Measurements from ENCODE around the gene PUS1.

The PUS1 gene

DNA sequence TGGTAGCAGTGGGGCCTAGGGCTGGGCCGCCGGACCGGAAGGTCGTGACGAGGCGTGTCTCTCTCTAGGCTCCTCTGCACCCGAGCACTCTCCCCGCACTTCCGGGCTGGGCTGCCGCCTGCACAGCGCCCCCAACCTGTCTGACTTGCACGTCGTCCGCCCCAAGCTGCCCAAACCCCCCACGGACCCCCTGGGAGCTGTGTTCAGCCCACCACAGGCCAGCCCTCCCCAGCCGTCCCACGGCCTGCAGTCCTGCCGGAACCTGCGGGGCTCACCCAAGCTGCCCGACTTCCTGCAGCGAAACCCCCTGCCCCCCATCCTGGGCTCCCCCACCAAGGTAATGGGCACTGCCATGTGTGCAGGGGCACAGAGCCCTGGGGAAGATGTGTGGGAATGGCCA lies 13.3 kb upstream of the PUS1 start:
- DNase-seq (ENCODE audit: low read depth): no peak

DNA sequence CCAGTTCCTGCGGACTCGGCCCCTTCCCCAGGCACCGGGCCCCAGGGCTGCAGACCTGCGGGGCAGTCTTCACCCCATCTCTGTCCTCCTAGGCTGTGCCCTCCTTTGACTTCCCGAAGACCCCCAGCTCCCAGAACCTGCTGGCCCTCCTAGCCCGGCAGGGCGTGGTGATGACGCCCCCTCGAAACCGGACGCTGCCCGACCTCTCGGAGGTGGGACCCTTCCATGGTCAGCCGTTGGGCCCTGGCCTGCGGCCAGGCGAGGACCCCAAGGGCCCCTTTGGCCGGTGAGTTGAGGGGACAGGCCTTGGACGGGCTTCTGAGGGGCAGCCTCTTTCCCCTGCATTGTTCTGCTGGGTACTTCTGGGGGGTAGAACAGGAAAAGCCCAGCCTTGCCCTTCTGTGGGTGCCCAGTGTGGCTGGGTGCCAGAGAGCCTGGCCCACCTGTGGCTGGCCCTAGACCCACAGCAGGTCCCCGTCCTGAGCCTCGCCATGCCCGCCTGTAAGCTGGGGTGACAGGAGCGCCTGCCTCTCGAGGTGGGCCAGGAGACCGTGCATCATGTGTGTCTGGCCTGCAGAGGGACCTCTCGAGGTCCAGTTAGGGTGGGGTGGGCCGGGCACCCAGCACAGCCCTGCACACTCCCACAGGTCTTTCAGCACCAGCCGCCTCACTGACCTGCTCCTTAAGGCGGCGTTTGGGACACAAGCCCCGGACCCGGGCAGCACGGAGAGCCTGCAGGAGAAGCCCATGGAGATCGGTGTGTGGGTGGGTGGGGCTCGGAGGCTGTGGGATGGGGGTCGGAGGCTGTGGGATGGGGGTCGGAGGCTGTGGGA lies 12.6 kb upstream of the PUS1 start:
- no peak for DNase-seq (ENCODE audit: low read depth)

DNA sequence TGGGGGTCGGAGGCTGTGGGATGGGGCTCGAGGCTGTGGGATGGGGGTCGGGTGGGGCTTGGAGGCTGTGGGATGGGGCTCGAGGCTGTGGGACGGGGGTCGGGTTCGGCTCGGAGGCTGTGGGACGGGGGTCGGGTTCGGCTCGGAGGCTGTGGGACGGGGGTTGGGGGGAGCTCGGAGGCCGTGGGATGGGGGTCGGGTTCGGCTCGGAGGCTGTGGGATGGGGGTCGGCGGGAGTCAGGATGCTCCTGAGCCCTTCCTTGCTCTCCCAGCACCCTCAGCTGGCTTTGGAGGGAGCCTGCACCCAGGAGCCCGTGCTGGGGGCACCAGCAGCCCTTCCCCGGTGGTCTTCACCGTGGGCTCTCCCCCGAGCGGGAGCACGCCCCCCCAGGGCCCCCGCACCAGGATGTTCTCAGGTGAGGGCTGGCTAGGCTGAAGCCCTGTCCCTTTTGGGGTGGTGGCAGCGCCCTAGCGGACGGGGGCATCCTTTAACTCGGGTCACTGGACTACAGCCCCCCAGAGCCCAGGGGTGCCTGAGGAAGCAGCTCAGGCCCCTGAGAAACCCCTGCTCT lies 11.9 kb upstream of the PUS1 start:
- no peak for DNase-seq (ENCODE audit: low read depth)

DNA sequence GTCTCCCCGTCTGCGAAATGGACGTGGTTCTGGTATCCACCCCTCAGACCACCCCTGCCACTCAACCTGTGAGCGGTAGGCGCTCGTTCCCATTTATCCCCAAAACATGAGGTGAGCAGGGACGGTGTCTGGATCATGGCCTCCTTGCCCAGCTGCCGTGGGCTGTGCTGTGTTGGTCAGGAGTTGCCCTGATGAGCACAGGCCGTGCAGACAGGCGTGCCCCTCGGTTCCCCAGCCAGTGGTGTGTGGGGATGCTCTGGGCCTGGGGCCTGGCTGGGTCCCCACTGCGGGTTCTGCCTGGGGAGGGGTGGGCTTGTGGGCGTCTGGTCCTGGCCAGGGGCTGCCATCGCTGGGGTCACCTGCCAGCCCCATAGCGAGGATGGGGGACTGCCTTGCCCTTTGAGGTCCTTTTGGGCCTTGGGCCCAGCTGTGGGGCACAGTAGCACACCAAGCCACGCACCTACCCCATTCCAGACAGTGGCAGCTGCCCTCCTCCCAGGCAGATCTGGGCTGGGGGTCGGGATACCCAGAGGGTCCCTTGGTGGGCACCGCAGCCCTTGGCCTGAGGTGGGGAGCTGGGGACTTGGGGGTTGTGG lies 11.3 kb upstream of the PUS1 start:
- no peak for DNase-seq (ENCODE audit: low read depth)

DNA sequence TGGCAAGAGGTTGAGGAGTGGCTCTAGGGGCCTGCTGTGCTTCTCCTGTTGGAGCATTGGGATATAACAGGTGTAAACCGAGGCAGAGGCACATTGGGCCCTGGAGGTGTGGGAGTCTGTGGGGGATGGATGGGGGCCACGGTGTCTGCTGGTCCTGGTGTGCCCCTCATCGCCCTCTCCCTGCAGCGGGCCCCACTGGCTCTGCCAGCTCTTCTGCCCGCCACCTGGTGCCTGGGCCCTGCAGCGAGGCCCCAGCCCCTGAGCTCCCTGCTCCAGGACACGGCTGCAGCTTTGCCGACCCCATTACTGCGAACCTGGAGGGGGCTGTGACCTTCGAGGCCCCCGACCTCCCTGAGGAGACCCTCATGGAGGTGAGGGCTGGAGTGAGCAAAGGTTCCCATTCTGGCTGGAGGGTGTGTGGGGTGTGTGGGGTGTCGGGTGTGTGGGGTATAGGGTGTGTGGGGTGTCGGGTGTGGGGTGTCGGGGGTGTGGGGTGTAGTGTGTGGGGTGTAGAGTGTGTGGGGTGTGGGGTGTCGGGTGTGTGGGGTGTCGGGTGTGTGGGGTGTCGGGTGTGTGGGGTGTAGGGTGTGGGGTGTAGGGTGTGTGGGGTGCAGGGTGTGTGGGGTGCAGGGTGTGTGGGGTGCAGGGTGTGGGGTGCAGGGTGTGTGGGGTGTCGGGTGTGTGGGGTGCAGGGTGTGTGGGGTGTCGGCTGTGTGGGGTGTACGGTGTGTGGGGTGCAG lies 10.6 kb upstream of the PUS1 start:
- no peak for DNase-seq (ENCODE audit: low read depth)

GRCh38 chr12:131919051-131919347 lies 10.1 kb upstream of the PUS1 start:
- DNase-seq (ENCODE audit: low read depth): no peak

- no peak for DNase-seq (ENCODE audit: low read depth)
Observed at GRCh38 chr12:131919366-131920156, 9.5 kb upstream of the PUS1 start.

DNA sequence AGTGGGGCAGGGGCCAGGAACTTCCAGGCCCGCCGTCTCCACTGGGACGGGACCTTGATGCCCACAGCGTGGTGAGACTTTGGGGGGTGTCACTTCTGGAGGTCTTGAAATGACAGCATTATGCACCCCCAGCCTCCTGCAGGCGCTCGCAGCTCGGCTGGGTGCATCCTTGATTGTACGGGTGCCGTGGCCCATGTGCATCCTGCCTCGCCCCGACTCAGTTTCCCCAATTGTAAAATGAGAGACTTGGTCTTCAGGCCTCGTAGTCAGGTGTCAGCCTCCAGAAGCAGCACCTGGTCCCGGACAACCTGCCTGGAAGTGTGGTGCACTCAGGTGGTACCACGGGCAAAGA lies 8.9 kb upstream of the PUS1 start:
- no peak for DNase-seq (ENCODE audit: low read depth)

DNA sequence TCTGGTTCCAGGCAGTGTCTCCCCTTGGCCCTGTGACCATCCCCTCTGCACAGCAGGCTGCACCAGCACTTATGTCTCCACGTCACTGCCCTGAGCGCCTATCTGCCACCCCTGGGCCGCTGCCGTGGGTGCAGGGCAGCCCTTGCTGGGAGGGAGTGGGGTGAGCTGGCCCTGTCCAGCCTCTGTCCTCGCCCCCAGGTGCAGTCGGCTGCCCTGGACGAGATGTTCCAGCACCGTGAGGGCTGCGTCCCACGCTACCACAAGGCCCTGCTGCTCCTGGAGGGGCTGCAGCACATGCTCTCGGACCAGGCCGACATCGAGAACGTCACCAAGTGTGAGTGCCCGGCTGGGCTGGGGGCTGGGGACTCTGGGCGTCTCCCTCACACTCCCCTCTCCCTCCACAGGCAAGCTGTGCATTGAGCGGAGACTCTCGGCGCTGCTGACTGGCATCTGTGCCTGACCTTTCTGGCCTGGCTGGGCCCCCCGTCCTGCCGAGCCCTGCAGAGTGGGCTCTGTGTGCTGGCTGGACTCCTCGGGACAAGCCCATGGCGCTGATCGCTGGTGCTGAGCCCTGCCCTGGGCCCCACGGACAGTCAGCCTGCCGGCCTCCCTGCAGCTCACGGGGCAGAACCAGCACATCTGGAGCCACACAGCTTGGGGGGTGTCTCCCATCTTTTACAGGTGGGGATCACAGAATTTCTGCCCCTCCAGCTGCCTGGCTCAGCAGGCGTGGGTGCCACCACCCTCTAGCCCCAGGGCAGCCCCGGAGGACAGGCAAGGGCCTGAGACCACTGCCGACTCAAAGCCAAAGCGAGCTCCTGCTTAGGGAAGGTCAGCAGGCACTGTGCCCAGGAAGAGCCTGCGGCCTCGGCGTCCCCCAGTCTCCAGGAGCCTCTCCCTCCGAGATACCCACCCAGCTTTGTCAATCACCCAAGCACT lies 7.9 kb upstream of the PUS1 start:
- no peak for DNase-seq (ENCODE audit: low read depth)

- DNase-seq (ENCODE audit: low read depth): no peak
Observed at GRCh38 chr12:131921866-131922769, 7.0 kb upstream of the PUS1 start.

DNA sequence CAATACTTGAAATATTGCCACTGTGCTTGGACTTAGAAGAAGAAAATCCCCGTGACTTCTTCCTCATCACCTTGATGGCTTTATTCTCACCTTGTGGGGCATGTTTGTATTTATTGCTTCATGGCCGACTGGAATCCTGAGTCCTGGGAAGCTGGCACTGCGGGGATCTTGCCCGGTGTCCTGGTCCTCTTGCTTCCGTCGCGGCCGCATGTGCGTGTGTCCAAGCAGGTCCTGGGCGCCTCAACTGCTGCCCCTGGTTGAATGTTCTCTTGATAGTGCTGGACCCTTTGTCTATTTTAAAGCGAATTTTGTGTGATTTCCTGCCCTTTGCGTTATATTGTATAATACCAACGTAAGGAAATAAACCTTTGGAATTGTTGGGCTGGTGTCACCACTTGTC lies 6.3 kb upstream of the PUS1 start:
- no peak for DNase-seq (ENCODE audit: low read depth)

GRCh38 chr12:131923260-131923659 lies 5.8 kb upstream of the PUS1 start:
- no peak for DNase-seq (ENCODE audit: low read depth)

DNA sequence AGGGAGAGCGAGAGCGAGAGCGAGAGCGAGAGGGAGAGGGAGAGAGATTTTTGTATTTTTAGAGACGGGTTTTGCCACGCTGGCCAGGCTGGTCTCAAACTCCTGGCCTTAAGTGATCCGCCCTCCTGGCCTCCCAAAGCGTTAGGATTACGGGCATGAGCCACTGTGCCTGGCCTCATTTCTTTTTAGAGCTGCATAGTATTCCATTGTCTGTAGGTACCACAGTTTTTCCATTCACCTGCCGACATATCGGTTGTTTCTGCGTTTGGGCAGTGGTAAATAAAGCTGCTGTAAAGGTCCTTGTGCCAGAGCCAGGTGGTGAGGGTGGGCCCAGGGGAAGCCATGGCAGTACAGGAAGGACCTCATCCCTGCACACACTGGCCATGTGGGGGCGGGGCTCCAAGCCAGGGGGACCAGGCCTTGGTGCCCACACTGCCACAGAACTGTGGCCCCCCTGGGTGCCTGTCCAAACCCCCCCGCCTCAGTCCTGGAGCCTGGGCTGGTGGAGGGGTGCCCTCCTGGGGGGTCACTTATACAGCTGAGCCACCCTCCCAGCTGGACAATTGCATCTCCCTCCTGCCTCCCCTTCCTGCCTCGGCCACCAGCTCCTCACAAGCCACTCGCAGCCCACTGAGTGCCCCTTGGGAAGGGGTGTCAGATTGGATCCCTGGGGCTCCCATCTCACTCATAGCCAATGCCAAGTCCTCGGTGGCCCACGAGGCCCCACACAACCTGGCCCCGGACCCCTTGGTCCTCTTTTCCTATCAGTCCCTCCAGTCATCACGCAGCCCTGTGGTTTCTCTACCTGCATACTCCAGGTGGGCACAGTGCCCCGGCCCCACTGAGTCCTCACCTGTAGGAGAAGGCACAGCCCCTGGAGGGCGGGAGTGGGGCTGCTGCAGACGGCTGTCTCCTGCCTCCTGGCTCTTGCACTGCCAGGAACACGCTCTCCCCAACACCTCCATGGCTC lies 1.7 kb upstream of the PUS1 start:
- no peak for DNase-seq (ENCODE audit: low read depth)

DNA sequence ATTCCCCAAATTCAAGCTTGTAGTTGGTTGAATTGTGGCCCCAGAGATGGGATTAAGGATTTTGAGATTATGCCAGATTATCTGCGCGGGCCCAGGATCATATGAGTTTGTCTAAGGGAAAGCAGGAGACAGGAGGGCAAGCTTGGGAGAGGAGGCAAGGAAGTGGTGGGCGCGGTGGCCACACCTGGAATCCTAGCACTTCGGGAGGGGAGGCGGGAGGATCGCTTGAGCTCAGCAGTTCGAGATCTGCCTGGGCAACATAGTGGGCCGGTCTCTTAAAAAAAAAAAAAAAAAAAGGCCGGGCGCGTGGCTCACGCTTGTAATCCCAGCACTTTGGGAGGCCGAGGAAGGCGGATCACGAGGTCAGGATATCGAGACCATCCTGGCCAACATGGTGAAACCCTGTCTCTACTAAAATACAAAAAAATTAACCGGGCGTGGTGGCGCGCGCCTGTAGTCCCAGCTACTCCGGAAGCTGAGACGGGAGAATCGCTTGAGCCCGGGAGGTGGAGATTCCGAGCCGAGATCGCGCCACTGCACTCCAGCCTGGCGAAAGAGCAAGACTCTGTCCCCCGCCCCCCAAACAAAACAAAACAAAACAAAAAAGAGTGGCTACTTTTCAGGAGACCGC lies 881 bp upstream of the PUS1 start:
- DNase-seq (ENCODE audit: low read depth): no peak

DNA sequence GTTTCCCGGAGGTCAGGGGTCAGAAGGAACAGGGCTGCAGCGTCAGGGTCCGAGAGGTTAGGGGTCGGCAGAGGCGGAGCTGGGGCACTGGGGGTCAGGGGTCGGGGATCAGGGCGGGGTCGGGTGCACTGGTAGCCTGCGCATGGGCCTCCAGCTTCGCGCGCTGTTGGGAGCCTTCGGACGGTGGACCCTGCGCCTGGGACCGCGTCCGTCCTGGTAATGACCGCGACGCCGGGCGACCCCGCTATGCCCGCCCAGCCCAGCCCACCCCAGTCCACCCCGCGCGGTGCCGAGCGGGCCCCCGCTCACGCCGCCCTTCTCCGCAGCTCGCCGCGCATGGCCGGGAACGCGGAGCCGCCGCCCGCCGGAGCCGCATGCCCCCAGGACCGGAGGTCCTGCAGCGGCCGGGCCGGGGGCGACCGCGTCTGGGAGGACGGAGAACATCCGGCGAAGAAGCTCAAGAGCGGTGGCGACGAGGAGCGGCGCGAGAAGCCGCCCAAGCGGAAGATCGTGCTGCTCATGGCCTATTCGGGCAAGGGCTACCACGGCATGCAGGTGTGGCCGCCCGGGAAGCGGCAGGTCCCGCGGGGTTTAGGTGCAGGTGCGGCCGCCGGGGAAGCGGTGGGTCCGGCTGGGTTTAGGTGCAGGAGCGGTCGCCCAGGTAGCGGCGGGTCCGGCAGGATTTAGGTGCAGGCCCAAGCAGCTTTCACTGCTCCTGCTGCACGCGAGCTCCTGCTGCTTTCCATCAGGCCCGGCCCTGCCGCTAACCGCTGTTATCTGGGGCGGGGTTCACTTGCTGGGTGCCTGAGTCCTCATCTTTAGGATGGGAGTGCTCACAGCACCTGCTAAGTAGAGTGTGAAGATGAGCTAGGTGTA lies 743 bp downstream of the PUS1 start:
- no peak for DNase-seq (ENCODE audit: low read depth)

- DNase-seq (ENCODE audit: low read depth): no peak
Observed at GRCh38 chr12:131930510-131930909, 1.4 kb downstream of the PUS1 start.

DNA sequence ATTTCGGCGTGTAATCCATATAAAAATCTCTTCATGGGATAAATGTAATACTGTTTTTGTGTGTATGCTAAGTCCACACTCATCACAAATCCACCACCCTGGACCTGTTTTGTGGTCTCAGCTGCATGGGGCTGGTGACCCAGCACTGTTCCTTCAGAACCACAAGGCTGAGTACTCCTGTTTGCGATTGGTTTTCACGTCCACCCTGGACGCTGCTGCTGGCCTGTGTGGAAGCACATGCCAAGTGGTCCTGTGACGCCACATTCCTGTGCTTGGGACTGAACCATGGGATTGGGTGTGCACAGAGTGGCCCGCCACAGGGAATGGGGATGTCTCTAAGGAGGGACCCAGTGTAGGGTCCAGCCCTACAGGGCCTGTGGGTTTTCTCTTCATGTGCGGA lies 4.3 kb downstream of the PUS1 start:
- DNase-seq (ENCODE audit: low read depth): no peak
